C4-2B (cell line): ENCODE results near the gene RNF39.

Experiments
- CTCF ChIP-seq: fragments of 450-650 bp; conservative IDR thresholded peaks from 2 replicates; pipeline ENCODE4 v1.5.1; 2017; ENCODE audit warnings: mild to moderate bottlenecking
- ZFX ChIP-seq: fragments of 450-650 bp; IDR thresholded peaks from 2 replicates; pipeline ENCODE4 v1.6.1; 2017

- TF ChIP-seq CTCF: no peak
- TF ChIP-seq ZFX: no peak
These were observed 33.1 kb downstream of the RNF39 start for GRCh38 chr6:30042476-30042875.
